Activated naive CD4-positive, alpha-beta T cell treated with anti-CD3 and anti-CD28 coated beads, Interleukin-2, amount 50 U/mL, for 16 hours (primary cell): ENCODE data around the gene HMG20A.

Experiments used
- DNase-seq: peaks from one replicate; pipeline ENCODE4 v3.0.0-alpha.2; 2020

HMG20A gene

GRCh38 chr15:77436822-77437221, 16.1 kb downstream of the HMG20A start:
- DNase-seq, result no peak

- no peak for DNase-seq
Measured at GRCh38 chr15:77437264-77437663, 16.6 kb downstream of the HMG20A start.

- no peak for DNase-seq
Measured at GRCh38 chr15:77440378-77440999, 19.8 kb downstream of the HMG20A start.

- no peak for DNase-seq
Measured at GRCh38 chr15:77446840-77447390, 26.2 kb downstream of the HMG20A start.

GRCh38 chr15:77454265-77454664, 33.6 kb downstream of the HMG20A start:
- DNase-seq, result no peak

GRCh38 chr15:77454951-77455350, 34.3 kb downstream of the HMG20A start:
- DNase-seq, result no peak

- DNase-seq, result no peak
Measured at GRCh38 chr15:77455696-77456321, 35.1 kb downstream of the HMG20A start.

GRCh38 chr15:77456746-77457145, 36.1 kb downstream of the HMG20A start:
- DNase-seq, result no peak

GRCh38 chr15:77457191-77457904, 36.7 kb downstream of the HMG20A start:
- DNase-seq, result no peak

GRCh38 chr15:77457905-77458265, 37.2 kb downstream of the HMG20A start:
- DNase-seq, result no peak

GRCh38 chr15:77459031-77459430, 38.3 kb downstream of the HMG20A start:
- no peak for DNase-seq

GRCh38 chr15:77461486-77461885, 40.8 kb downstream of the HMG20A start:
- DNase-seq, result no peak

GRCh38 chr15:77464129-77464865, 43.6 kb downstream of the HMG20A start:
- no peak for DNase-seq

- DNase-seq, result no peak
Measured at GRCh38 chr15:77466521-77466920, 45.8 kb downstream of the HMG20A start.

GRCh38 chr15:77468896-77469295, 48.2 kb downstream of the HMG20A start:
- no peak for DNase-seq

- DNase-seq, result no peak
Measured at GRCh38 chr15:77470235-77470634, 49.5 kb downstream of the HMG20A start.

- no peak for DNase-seq
Measured at GRCh38 chr15:77473328-77473727, 52.6 kb downstream of the HMG20A start.

GRCh38 chr15:77474310-77474988, 53.8 kb downstream of the HMG20A start:
- no peak for DNase-seq

- DNase-seq, result no peak
Measured at GRCh38 chr15:77475001-77475400, 54.3 kb downstream of the HMG20A start.

- DNase-seq, result no peak
Measured at GRCh38 chr15:77475898-77476297, 55.2 kb downstream of the HMG20A start.

GRCh38 chr15:77476995-77477394, 56.3 kb downstream of the HMG20A start:
- no peak for DNase-seq

- no peak for DNase-seq
Measured at GRCh38 chr15:77478051-77478450, 57.4 kb downstream of the HMG20A start.

- no peak for DNase-seq
Measured at GRCh38 chr15:77479015-77479414, 58.3 kb downstream of the HMG20A start.
